ENCODE measurements around the gene RUNX2. TPM values are rescaled to one million over a fixed set of nuclear protein-coding genes. Genes with fewer than 3 reads are reported as not detected.
A peak's percentile ranks its signal among the peaks of the same experiment; 100 is the strongest.

Gene RUNX2
- total RNA-seq, 1 donor from 2014 or later = 2.5 TPM

DNA sequence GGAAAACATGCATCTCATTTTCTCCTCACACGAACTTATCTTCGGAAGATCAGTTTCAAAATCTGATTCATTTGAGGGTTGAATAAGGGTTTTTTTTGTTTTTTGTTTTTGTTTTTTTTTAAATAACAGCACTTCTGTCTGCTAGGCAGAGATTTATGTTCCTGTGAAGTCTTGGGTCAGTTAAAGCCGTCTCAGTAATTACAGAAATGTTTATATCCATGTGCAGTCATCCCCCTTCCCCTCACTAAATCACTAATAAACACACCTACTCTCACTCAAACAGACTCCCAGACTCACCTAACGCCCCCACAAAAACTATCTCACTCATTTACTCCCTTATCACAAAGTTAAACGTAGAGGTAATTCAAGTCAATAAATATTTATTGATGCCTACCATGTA, 263.8 kb downstream of the RUNX2 start:
- ATAC-seq = no peak

DNA sequence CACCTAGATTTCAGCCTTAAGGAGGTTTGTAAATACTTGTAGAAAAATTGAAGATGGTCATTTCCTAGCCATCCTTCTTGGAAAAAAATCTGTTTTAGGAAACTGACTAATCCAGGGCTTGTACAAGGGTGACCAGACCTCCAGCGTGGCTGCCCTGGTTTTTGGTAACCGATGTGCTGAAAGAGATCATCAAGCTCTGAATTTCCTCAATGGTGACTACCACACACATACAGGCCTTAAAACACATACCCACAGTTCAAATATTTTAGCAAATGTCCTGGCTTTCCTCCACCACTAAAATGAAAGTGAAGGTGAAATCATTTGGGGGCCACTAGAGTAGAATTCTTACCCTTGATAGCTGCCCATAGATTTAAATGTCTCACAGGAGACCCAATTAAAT, 264.9 kb downstream of the RUNX2 start:
- no peak for ATAC-seq

DNA sequence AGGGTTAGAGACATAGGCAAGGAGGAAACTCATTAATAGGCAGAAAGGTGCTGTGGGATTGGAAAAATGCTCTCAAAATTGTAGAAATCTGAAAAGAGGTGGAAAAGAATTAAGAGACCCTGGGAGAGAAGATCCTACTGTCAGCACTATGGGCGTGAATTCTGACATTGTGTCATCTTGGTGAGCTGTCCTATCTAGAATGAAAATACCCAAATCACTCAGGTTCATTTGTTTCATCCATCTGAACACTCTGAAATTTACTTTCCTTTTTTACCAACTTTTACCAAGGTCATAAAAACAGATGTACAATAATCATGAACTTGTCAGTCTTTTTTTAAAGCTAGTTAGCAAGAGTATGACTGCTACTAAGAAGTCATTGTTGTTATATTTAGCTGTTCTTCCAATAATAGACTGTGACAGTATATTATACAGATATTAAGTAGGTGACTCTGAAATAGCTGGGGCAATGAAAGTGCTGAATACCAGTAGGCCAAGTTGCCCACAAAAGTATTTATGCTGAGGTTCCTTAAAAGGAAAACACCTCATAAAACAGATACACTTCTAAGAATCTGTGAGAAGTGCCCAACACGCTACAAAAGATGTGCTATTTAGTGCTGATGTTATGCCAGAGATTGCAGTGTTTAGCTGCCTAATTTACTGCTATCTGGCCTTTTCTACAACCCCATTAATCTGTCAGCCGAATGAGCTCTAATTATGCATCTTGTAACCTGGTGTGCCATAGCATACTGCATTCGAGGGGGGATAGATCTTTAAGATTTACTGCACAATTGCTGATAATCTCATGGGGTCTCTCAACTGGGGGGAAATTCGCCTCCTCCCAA, 267.1 kb downstream of the RUNX2 start:
- no peak for ATAC-seq

DNA sequence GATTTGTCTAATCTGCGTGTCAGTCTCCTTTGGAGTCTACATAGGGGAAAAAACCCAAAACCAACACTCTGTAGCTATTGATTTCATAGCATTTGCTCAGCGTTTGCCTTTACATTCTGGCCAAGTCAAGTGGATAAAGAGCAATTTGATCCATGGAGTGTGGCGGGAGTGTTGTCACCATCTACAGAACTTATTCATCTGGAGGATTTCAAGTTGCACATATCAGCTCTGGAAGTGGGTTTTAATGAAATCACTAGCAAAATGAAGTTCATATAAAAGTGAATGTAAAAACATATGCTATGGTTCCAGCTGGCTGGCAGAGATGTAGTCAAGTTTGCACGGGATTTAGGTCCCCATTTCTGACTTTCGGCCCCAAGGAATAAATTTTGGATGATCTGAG, 269.3 kb downstream of the RUNX2 start:
- ATAC-seq = no peak

DNA sequence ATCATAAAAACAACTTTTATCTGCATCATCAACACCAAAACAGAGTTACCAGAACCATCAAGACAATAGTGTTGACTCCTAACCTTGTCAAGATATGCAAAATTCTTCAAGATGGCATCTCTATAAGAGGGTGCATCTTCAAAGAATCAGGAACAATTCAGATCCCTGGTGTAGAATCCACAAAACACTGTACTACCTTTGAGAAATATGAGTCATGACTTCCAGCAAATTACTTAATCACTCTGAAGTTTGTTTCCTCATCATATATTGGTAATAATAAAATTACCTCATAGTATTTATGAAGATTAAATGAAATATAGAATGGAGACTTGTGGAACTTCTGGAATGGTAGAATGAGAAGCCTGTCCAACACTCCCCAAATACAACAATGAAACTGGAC, 270.9 kb downstream of the RUNX2 start:
- peak; percentile 80 for ATAC-seq

DNA sequence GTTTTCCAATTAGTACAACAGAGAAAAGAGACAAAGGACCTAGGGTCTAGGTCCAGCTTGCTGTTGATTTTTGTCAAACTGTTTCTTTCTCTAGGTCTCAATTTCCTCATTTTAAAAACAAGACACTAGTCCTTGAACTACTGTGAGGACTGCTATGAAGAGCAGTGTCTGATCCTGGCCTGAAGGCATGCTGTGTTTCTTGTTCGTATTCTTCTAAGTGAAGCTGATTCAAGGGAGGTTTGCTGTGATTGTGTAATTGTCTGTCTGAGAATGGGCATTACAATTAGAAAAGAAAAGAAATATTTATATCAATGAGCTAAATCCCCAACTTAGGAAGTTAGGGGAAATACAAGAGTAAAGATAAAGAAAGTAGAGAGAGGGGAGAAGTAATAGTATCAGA, 277.8 kb downstream of the RUNX2 start:
- no peak for ATAC-seq

DNA sequence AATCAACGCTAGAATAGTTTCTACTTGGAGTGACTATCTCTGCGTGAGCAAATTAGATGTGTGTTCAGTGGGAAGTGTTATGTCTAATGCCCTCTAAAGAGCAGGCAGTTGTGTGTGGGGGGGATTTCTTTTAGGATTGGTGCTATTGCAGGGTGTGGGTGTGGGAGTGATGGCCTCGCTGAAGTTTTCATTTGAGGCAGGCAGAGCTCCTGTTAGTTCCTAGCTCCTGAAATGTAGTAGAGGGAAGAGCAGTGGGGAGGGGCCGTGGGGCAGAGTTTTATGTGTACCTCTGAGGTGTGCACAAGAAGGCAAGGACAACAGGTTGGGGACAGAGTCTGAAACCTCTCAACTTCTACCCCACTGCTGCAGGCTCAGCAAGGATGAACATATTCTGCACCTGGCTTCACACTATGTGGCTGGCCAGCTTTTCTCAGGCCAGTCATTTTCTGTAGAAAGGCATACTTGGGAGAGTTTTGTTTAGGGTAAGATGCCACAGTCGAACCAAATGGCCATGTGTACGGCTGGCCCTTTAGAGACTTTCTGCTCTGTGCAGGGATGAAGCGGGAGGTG, 278.8 kb downstream of the RUNX2 start:
- no peak for ATAC-seq

DNA sequence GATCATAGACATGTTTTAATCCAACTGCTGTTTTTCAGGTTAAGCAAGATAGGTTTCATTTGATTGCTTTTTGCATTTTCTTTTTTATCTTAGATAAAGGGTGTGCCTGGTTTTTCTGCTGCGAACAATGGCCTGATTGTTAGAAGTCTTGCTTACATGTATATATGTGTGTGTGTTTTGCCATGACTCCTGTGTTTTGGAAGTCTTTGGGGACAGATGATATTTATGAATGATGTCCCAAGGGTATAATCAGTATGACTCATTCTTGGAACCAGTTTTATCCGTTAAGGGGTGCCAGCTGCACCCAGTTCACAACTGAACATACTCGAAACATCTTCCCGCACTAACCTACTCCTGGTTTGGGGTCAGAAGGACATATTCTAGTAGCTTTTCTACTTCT, 279.7 kb downstream of the RUNX2 start:
- ATAC-seq = peak; percentile 93

DNA sequence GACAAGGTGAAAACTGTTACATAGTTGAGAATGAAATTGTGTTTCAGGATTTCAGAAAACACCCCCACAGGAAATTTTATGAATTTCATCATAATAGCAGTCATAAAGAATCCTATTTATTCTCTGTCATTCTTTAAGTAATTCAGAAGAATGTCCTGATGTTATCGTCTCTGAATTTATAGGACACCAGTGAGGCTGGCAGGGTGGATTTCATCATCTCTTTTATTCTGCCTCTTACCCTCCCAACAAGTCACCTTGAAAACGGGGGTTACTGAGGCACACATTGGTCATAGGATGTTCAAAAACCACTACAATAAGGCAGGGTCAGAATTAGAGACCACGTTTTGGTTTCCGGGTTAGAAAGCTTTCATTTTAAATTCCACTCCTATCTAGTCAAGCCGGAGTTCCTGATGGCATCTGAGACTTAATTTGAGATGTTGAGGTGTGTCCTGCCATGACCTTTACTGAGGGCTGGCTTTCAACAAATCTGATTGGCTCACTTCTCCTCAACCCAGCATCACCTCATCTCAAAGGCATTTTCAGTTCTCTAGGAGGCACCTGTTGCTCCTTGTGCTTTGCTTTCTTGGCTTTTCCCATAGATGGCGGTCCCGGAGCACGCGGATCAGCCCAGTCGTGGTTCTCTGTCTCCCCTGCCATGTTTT, 280.3 kb downstream of the RUNX2 start:
- peak; percentile 55 for ATAC-seq

DNA sequence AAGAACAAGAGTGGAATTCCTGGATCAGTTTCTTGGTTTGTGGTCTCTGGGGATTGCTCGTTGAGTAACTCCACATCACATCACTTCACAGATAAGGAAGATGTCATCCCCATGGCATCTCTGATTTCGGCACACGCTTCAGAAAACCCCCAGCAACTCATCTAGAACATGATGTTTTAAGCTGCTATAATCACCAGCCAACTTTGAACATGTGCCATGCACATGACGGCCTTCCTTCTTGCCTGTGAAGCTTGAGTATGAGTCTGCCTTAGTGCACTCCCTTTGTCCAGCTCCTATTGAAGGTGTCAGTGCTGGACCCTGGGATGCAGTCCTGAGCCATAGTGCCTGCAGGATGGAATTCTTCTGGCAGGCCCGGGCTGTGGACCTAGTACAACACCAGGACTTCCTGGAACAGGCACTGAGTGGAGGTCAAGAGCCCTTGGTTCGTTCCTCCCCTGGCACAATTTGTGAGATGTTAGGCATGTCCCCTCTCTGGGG, 281.1 kb downstream of the RUNX2 start:
- no peak for ATAC-seq

DNA sequence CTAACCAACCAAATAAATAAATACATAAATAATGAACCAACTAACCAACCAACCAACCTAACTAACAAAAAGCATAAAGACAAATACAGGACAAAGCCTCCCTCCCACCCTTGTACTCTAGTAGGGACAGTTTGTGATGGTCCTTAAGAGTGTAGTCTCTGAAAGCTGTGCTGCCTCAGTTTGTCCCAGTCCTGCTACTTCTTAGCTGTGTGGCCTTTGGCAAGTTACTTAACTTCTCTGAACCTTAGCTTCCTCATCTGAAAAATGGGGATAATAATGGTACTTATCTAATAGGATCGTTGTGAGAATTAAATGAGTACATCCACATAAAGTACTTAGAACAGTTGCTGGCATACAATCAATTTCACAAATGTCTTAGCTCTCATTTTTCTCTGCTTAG, 282.2 kb downstream of the RUNX2 start:
- no peak for ATAC-seq

DNA sequence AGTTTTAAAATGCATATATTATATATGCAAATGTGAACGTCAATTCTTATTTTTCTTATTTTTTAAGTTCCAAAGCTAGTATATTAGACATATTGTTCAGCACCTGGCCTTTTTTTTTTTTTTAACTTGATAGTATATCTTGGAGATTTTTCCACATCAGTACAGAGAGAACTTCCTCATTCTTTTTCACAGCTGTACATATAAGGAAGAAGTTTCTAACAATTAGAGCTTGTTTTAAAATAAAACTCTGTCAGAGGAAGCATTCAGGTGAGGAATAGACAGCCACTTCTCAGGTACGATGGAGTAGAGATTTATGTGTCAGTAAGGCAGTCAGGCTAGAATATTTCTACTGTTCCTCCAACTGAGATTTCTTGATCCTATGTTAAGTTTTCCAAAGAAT, 282.7 kb downstream of the RUNX2 start:
- no peak for ATAC-seq

DNA sequence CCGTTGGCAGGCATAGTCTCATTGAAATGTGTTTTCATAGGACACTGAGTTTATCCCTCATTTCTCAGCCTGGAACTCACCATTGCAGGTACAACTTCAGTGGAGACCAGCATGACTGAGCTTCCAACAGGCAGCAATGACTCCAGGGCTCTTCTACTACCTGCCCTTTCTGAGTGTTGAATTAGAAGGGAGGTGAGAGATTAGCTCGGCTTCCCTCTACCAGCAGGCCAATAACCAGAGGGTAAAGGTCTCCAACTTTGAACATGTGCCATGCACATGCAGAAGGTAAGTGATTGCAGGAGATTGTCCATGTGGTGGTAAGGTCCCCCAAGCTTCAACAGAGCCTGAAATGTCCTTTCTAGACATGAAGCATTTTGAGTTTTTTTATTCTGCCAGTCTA, 283.4 kb downstream of the RUNX2 start:
- no peak for ATAC-seq

DNA sequence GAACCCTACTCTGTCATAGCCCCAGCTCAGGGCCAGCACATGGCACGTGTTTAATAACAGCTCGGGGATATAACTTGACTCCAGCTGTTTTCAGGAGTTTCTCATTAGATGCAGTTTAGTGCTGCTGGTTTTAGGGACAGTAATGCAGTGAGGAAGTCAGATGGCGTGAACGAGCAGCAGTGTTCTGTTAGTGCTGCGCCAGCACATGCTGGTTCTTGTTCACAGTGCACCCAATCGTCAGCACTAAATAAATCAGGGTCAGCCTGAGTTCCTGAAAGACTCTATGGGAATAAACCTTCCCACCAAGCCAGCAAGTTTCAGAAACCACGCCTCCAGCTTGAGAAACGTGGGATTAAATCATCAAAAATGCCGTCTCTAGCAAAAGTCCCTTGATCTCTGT, 285.5 kb downstream of the RUNX2 start:
- ATAC-seq = peak; percentile 94

DNA sequence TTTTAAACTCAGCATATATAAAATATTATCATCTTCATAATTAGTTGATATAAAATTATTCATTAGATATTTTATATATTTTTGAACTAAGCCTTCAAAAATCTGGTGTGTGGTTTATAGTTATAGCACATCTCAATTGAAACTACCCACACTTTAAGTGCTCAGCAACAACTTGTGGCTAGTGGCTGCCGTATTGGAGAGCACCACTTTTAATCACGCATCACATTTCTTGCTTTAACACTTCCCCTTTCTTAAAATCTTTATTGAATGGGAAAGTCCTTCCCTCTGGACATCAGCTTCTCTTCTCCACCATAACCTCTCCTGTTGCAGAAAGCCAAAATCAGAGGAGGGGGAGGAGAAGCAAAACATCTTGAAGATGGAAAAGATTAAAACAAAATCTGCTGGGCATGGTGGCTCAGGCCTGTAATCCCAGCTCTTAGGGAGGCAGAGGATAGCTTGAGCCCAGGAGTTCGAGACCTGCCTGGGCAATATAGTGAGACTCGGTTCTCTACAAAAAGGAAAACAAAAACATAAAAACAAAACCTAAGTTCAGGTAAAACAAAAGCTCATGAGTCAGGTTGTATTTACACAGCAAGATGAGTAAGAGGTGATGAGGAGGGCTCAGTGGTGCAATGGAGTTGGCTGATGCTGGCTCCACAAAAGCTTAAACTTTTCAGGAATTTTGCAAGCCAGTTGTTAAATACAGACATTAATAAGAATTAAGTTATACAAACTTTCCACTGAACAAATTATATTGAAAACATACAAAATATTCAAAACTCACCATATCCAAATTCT, 286.6 kb downstream of the RUNX2 start:
- ATAC-seq = peak; percentile 57

DNA sequence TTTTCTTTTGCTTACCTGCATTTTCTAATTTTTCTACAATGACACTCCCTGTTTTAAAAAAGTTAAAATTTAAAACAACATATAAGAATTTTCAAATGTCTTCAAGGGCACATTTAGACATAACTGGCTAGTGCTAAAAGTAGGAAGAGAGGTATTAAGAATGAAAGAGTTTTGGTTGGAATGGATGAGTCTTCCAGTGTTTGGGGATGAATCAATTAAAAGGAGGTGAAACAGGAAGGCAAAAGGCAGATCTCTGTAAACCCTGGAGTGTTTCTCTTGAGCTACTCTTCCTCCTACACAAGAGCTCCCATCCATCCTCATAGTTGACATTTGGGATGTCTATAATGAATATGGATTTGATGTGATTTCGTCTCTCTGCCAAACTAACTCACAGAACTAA, 288.1 kb downstream of the RUNX2 start:
- ATAC-seq = no peak

DNA sequence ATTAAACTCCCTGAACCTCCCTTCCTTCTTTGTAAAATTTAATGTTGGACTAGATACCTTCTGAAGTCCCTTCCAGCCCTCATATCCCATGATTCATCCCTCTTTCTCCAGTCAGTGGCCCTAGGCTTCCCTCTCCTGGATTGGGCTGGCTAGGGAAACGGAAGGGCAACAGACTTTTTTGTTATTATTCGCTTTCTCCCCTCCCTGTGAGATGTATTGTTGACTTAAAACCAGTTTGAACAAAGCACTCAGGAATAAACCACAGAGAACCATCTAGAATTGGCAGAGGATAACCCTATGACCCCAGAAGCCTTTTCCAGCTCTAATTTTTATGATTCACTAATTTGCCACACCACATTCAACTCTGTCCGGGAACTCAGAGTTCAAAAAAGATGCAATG, 289.3 kb downstream of the RUNX2 start:
- peak; percentile 69 for ATAC-seq

DNA sequence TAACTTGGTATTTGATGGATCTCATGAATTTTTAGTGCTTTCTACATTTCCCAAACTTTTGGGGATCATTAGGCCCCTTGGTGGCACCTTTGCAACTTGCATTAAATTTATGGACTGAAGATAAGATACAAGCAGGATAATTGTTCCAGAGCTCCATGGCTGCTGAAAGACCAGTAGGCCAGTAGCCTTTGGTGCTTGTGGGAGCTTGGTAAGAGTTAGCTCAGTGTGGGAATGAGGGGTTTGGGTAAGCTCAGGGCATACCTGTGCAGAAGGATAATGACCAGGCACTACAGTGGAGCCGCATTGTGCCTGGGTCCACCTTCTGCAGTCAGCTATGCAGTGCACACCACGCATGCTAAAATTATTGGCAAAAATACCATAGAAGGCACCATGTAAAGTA, 290.1 kb downstream of the RUNX2 start:
- no peak for ATAC-seq

DNA sequence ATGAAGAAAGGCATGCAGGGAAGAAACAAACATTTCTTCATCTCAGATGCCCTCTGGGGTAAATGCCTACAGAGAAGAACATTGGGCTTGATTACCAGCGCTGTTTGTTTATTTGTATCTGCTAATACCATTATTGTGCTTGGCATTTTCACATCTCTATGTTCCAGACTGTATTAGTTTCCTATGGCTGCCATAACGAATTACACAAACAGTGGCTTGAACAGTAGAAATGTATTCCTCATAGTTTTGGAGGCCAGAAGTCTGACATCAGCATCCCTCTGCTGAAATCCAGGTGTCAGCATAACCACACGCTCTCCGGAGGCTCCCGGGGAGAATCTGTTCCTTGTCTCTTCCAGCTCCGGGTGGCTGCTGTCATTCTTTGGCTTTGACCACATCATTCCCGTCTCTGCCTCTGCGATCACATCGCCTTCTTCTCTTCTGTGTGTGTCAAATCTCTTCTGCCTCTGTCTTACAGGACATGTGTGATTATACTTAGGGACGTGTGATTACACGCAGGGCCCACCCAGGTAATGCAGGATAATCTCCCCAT, 291.2 kb downstream of the RUNX2 start:
- no peak for ATAC-seq

DNA sequence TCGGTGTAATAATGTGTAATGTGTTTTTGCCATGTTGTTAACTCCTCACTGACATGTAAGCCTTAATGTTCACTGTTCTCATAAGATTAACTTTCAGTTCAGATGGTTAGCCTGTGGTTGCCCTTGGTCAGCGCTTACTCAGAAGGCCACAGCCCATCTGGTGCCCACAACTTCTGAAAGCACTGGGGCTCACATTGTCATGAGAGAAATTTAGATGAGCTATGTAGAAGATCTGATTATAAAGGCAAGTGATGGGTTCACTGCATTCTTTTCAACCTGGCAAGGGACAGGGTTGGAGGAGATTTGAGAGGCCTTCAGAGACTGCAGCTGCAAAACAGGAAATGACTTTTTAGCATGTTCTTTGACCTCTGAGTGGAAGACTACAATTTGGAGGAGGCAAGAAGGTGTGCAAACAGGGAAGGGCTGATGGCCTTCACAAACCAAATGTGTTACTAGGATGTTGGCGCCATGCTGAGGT, 291.9 kb downstream of the RUNX2 start:
- ATAC-seq = no peak

DNA sequence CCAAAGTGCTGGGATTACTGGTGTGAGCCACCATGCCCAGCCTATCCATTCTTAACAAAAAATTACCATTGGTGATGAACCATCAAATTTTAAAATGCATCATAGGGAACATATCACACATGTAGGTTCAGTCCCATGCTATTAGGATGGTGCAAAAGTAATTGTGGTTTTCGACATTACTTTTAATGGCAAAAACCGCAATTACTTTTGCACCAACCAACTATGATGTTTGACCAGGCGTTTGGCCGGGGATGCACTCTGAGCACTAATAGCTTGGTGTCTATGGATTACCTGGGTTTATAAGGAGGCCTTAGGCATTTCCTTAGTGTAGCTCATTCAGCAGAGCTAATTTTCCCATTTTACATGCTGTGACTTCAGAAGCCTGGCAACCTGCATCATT, 296.1 kb downstream of the RUNX2 start:
- ATAC-seq = no peak

DNA sequence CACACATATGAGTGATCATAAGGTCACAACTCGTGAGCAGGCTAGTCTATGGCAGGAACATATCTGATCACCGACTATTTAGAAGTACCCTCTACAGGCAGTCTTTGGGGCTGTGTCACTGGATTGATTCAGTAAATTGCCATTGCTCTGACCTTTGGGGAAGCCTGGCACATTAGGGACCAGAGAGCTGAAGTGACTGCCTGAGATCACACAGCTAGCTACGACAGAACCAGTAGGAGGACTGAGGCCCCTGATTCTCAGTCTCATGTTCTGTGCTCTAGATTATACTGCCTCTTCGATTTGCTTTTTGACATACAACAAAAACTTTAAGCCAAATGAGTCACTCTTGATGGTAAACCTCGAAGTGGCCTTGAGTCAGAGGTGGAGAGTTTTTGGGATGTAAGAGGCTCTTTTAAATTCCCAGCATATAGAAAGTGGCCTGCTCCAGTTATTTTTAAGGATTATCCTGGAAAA, 297.1 kb downstream of the RUNX2 start:
- ATAC-seq = peak; percentile 56
